Adrenal gland (tissue), 12 donors: ENCODE measurements around the gene AKAP1. TPM values are rescaled to one million over a fixed set of nuclear protein-coding genes. Genes with fewer than 3 reads are reported as not detected.

ENCODE experiments used
- DNase-seq, 7 donors: peaks; one replicate each; pipeline ENCODE4 v3.0.0-alpha.2; 2019 to 2020
- H3K27ac ChIP-seq, 5 donors: fragments of 200-600 bp; sonication (generic) in 4 of 5; 1 replicate in 3 of 5; 2 replicates in 2 of 5; pipeline versions ENCODE4 v1.5.1 to v1.8.0; 2016 to 2020; ENCODE audit warnings: mild to moderate bottlenecking in 1 of 5
- H3K27me3 ChIP-seq: fragments of 200-600 bp; 2 replicates; pipeline ENCODE4 v1.8.0; 2021
- H3K36me3 ChIP-seq, 2 donors: fragments of 200-600 bp; replicated peaks in 1 of 2; 1 replicate in 1 of 2; 2 replicates in 1 of 2; pipeline versions ENCODE4 v1.5.1 to v1.8.0; 2018 to 2022
- H3K4me1 ChIP-seq, 2 donors: fragments of 200-600 bp; replicated peaks in 1 of 2; 1 replicate in 1 of 2; 2 replicates in 1 of 2; pipeline versions ENCODE4 v1.5.1 to v1.8.0; 2018 to 2021
- H3K4me3 ChIP-seq, 4 donors: fragments of 200-600 bp; sonication (generic) in 3 of 4; one replicate each; pipeline ENCODE4 v1.5.1; 2016 to 2018
- H3K9me3 ChIP-seq, 3 donors: fragments of 200-600 bp; sonication (generic) in 1 of 3; replicated peaks in 1 of 3; 1 replicate in 2 of 3; 2 replicates in 1 of 3; pipeline versions ENCODE4 v1.5.1 to v1.8.0; 2016 to 2021
- POLR2A ChIP-seq, 2 donors: fragments of 450-650 bp; IDR thresholded peaks; one replicate each; pipeline ENCODE4 v1.6.1; 2017; ENCODE audit warnings: antibody characterized with exemption in 2 of 2, mild to moderate bottlenecking in 2 of 2, moderate library complexity in 1 of 2
- WGBS, 4 donors: extraction: QIAGEN DNeasy Blood & Tissue Kit in 2 of 4; methylation state at CpG; one replicate each; pipeline versions ENCODE4 v1.1.5 to v1.1.7; 2013 to 2017; 5-methylcytosine and 5-hydroxymethylcytosine counted together
- intact Hi-C, 2 donors: fragments of 100-400 bp; cut with DNase I; formaldehyde crosslinking; loops; one replicate each; pipeline versions ENCODE4 v1.14.1 to v1.15.0; 2022 to 2023
- polyA plus RNA-seq, 3 donors: library from polyadenylated mRNA; stranded (reverse); fragments of 200-250 nt in 2 of 3; fragments of 350-450 nt in 1 of 3; fragmentation: Illumina TruSeq in 1 of 3; extraction: RNeasy Lipid Tissue Mini Kit (QIAGEN cat#74804) in 1 of 3; gene quantifications; one replicate each; pipeline ENCODE4 v1.2.3, GENCODE V29; 2013 to 2014
- total RNA-seq, 9 donors: library from RNA; depleted of rRNA in 4 of 9; stranded (reverse); fragments of >200 nt in 4 of 9; fragments of 120-200 nt in 1 of 9; fragmentation: NEBNext Ultra II Directional in 1 of 9; extraction: Animal tissue kit (Norgen Biotek cat#: 25700) in 1 of 9; gene quantifications; one replicate each; pipeline versions ENCODE4 v1.1.0 to v1.2.4, GENCODE V29; 2013 to 2023
- TF ChIP-seq, protein P1 (sequence below), 6 experiments: fragments of 450-650 bp in 4 of 6; fragments of 200-600 bp in 2 of 6; sonication (generic) in 1 of 6; IDR thresholded peaks; 1 replicate in 5 of 6; 2 replicates in 1 of 6; pipeline versions ENCODE4 v1.5.1 to v1.8.0; 2016 to 2021; ENCODE audit warnings: antibody characterized with exemption in 6 of 6, mild to moderate bottlenecking in 2 of 6, moderate library complexity in 1 of 6
- donor health status: healthy with polysubstance abuse.
- donor health status: Bipolar disorder and iron deficiency.
- donor health status: DM: yes; HTN: yes; CAD: no.
- donor health status: DM: no; HTN: no; CAD: no.
- donor health status: DM: no; HTN: no; CAD: no.
- donor health status: DM: yes; HTN: yes; CAD: no.

Gene AKAP1
- total and polyA plus RNA-seq, 12 donors = 14.0 to 259 (median 29.4) TPM

DNA sequence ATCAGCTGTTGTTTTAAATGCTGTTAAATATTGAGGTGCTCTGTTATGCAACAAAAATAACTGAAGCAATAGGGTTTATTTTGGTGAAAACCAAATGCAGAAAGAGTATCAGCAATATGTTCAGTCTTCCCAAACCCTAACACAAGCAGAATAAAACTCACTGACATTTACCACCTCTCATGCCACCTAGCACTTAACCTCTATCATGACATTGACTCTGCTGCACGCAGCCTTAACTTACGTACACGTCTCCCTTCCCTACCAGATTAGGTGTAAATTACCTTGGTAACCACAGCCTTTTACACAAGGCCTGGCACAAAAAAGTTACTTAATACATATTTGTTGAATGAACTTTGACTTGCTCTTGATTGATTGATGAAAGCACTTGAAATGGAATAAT, 9.9 kb upstream of the AKAP1 start:
- no peak for TF ChIP-seq POLR2A (IDR thresholded peaks at IDR 0.05)
- TF ChIP-seq, protein P1, sequence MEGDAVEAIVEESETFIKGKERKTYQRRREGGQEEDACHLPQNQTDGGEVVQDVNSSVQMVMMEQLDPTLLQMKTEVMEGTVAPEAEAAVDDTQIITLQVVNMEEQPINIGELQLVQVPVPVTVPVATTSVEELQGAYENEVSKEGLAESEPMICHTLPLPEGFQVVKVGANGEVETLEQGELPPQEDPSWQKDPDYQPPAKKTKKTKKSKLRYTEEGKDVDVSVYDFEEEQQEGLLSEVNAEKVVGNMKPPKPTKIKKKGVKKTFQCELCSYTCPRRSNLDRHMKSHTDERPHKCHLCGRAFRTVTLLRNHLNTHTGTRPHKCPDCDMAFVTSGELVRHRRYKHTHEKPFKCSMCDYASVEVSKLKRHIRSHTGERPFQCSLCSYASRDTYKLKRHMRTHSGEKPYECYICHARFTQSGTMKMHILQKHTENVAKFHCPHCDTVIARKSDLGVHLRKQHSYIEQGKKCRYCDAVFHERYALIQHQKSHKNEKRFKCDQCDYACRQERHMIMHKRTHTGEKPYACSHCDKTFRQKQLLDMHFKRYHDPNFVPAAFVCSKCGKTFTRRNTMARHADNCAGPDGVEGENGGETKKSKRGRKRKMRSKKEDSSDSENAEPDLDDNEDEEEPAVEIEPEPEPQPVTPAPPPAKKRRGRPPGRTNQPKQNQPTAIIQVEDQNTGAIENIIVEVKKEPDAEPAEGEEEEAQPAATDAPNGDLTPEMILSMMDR (IDR thresholded peaks at IDR 0.05) = no peak
- Histone ChIP-seq H3K4me1 (no peaks in the 10 kb centered on the region), H3K9me3 (no peaks in the 10 kb centered on the region), H3K27ac (no peak overlapping the region), H3K36me3 (no peaks in the 10 kb centered on the region), H3K27me3 (no peaks in the 10 kb centered on the region), H3K4me3 (no peak overlapping the region)
- no peak for DNase-seq
- WGBS, 4 donors = 88 to 95% (median 93%) methylated on average over 3 of the region's 3 CpGs
- intact Hi-C loops = no loop called here

GRCh38 chr17:57075785-57076184, 9.3 kb upstream of the AKAP1 start:
- no peak overlapping the region for H3K4me3 ChIP-seq
- DNase-seq = no peak
- no peaks in the 10 kb centered on the region for H3K9me3 ChIP-seq
- intact Hi-C loops = no loop called here
- H3K27ac ChIP-seq = no peak overlapping the region
- H3K27me3 ChIP-seq = no peaks in the 10 kb centered on the region
- TF ChIP-seq POLR2A (IDR thresholded peaks at IDR 0.05) = no peak
- TF ChIP-seq, protein P1 (IDR thresholded peaks at IDR 0.05) = no peak
- no peaks in the 10 kb centered on the region for H3K4me1 ChIP-seq
- 89 to 92% (median 91%) methylated on average over 3 of the region's 3 CpGs for WGBS, 4 donors
- H3K36me3 ChIP-seq = no peaks in the 10 kb centered on the region

DNA sequence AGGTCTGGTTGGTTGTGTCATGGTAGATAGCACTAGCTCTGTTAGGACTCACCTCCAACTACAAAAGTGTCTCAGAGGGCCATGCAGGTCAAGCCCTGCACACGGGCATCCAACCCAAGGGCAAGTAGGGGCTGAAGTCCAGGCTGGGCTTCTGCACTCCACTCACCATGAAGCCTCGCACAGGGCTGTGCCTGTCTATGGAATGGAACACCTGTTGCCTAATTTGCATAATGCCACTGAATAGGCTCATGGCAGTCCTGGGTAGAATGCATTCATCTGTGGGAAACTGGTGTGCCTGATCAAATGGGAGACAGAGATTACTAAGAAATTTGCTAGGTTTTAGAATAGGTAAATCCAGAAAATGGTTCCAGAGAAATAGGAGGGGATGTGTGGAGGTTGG, 8.0 kb upstream of the AKAP1 start:
- Histone ChIP-seq H3K9me3 (no peaks in the 10 kb centered on the region), H3K36me3 (no peaks in the 10 kb centered on the region), H3K27me3 (no peaks in the 10 kb centered on the region), H3K4me3 (no peak overlapping the region), H3K27ac (no peak overlapping the region), H3K4me1 (no peaks in the 10 kb centered on the region)
- 88 to 95% (median 95%) methylated on average over 2 of the region's 2 CpGs for WGBS, 4 donors
- intact Hi-C loops = no loop called here
- TF ChIP-seq POLR2A (IDR thresholded peaks at IDR 0.05) = no peak
- TF ChIP-seq, protein P1 (IDR thresholded peaks at IDR 0.05) = no peak
- no peak for DNase-seq

DNA sequence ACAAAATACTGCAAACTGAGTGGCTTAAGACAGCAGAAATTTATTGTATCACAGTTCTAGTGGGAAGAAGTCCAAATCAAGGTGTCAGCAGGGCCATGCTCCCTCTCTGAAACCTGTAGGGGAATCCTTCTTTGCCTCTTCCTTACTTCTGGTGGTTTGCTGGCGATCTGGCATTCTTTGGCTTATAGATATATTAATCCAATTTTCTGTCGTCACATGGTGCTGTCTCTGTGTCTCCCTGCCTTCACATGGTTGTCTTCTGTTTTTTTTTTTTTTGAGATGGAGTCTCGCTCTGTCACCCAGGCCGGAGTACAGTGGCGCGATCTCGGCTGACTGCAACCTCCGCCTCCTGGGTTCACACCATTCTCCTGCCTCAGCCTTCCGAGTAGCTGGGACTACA, 6.8 kb upstream of the AKAP1 start:
- no peaks in the 10 kb centered on the region for H3K4me1 ChIP-seq
- no peaks in the 10 kb centered on the region for H3K9me3 ChIP-seq
- TF ChIP-seq, protein P1 (IDR thresholded peaks at IDR 0.05) = no peak
- TF ChIP-seq POLR2A (IDR thresholded peaks at IDR 0.05) = no peak
- intact Hi-C loops = no loop called here
- H3K27me3 ChIP-seq = no peaks in the 10 kb centered on the region
- H3K4me3 ChIP-seq = no peak overlapping the region
- no peaks in the 10 kb centered on the region for H3K36me3 ChIP-seq
- WGBS, 4 donors = 94 to 96% (median 94%) methylated on average over 9 of the region's 9 CpGs
- no peak for DNase-seq
- no peak overlapping the region for H3K27ac ChIP-seq
